HepG2 (cell line): Measurements from ENCODE around the gene GKN1. TPM values are rescaled to one million over a fixed set of nuclear protein-coding genes. Genes with fewer than 3 reads are reported as not detected.

ENCODE experiments used
- ATAC-seq: fragments of 200-7000 bp; cut with Tn5 transposase; 3 replicates; pipeline ENCODE4 v1.9.1; 2020; ENCODE audit warnings: mild to moderate bottlenecking, moderate library complexity
- BruUV-seq: library from RNA; stranded (reverse); fragments of 400-500 nt; replicated peaks from 2 replicates; lab custom pipeline; 2021; lab: Mats Ljungman, UMichigan
- CTCF ChIA-PET: fragments of 300-600 bp; formaldehyde crosslinking; extraction: SDS; loops from one replicate; lab custom pipeline; 2021; ENCODE audit warnings: low total read pairs, inconsistent platforms, low intra/inter-chr PET ratio; lab: Yijun Ruan, JAX
- POLR2A ChIA-PET: fragments of 350-600 bp; sonication (Branson Sonifier 250); formaldehyde crosslinking; loops from one replicate; lab custom pipeline; 2020; ENCODE audit warnings: antibody characterized with exemption, inconsistent platforms; lab: Yijun Ruan, JAX
- DNase-seq: peaks from one replicate; pipeline ENCODE4 v3.0.0-alpha.2; 2015; ENCODE audit warnings: low spot score
- FAIRE-seq: peaks from 3 replicates; lab custom pipeline; 2011; peaks lifted over from hg19 to GRCh38; lab: Jason Lieb, UNC
- H2AFZ ChIP-seq: one replicate; pipeline ENCODE4 v1.6.1; 2011; ENCODE audit warnings: low read length, inconsistent platforms
- H3K27ac ChIP-seq: fragments of 300-600 bp; 3 replicates; pipeline ENCODE4 v1.8.0; 2011; ENCODE audit warnings: mixed run types, mild to moderate bottlenecking, mixed read lengths, low read length, inconsistent platforms; ENCODE audit not compliant: insufficient read depth; ENCODE audit errors: extremely low read length
- H3K27me3 ChIP-seq, 2 experiments: fragments of 200-600 bp in 1 of 2; 2 replicates in 1 of 2; 3 replicates in 1 of 2; pipeline versions ENCODE4 v1.6.0 to v1.8.0; 2011; ENCODE audit warnings: low read length in 2 of 2, mild to moderate bottlenecking in 2 of 2, moderate library complexity in 2 of 2, inconsistent platforms in 1 of 2; ENCODE audit not compliant: insufficient read depth in 2 of 2, control insufficient read depth in 1 of 2
- H3K36me3 ChIP-seq, 2 experiments: fragments of 200-600 bp in 1 of 2; replicated peaks in 1 of 2; 2 replicates in 1 of 2; 3 replicates in 1 of 2; pipeline versions ENCODE4 v1.5.1 to v1.8.0; 2011; ENCODE audit warnings: low read length in 2 of 2, inconsistent platforms in 1 of 2; ENCODE audit not compliant: insufficient read depth in 2 of 2, control insufficient read depth in 1 of 2
- H3K4me1 ChIP-seq: 2 replicates; pipeline ENCODE4 v1.5.1; 2012; ENCODE audit warnings: low read length, inconsistent platforms; ENCODE audit not compliant: insufficient read depth
- H3K4me2 ChIP-seq: 2 replicates; pipeline ENCODE4 v1.6.0; 2011; ENCODE audit warnings: low read depth, low read length, inconsistent platforms
- H3K4me3 ChIP-seq, 3 experiments: fragments of 200-600 bp in 1 of 3; sonication (generic), shearing (Covaris generic) in 1 of 3; replicated peaks in 1 of 3; 2 replicates each; pipeline ENCODE4 v1.5.1; 2011 to 2016; ENCODE audit warnings: low read length in 3 of 3, inconsistent platforms in 2 of 3, low read depth in 2 of 3, mild to moderate bottlenecking in 2 of 3, control low read depth in 1 of 3, mixed read lengths in 1 of 3; ENCODE audit not compliant: insufficient read depth in 1 of 3
- H3K79me2 ChIP-seq: one replicate; pipeline ENCODE4 v1.6.1; 2011; ENCODE audit warnings: low read length, inconsistent platforms; ENCODE audit not compliant: insufficient read depth
- H3K9ac ChIP-seq: 2 replicates; pipeline ENCODE4 v1.6.0; 2011; ENCODE audit warnings: mild to moderate bottlenecking, low read depth, low read length, inconsistent platforms; ENCODE audit not compliant: insufficient read depth
- H3K9me3 ChIP-seq: 2 replicates; pipeline ENCODE4 v1.5.1; 2012; ENCODE audit warnings: mild to moderate bottlenecking, low read length
- H4K20me1 ChIP-seq: 2 replicates; pipeline ENCODE4 v1.6.0; 2011; ENCODE audit warnings: inconsistent platforms, mild to moderate bottlenecking, low read length, moderate library complexity; ENCODE audit not compliant: insufficient read depth
- CREM ChIP-seq, 2 experiments: sonication (generic) in 1 of 2; formaldehyde crosslinking in 1 of 2; IDR thresholded peaks; 2 replicates each; pipeline versions ENCODE4 v1.4.0 to v1.6.1; 2016 to 2020; ENCODE audit warnings: antibody characterized with exemption in 1 of 2, mild to moderate bottlenecking in 1 of 2, missing genetic modification reagents in 1 of 2
- HOXD1 ChIP-seq: sonication (generic); formaldehyde crosslinking; IDR thresholded peaks from 2 replicates; pipeline ENCODE4 v1.5.0; 2020; ENCODE audit warnings: missing genetic modification reagents
- MIXL1 ChIP-seq: IDR thresholded peaks from 2 replicates; pipeline ENCODE4 v1.6.1; 2016
- ZBTB21 ChIP-seq: sonication (generic); formaldehyde crosslinking; IDR thresholded peaks from 2 replicates; pipeline ENCODE4 v1.4.0; 2020; ENCODE audit warnings: missing genetic modification reagents
- ZNF562 ChIP-seq: sonication (generic); formaldehyde crosslinking; IDR thresholded peaks from 2 replicates; pipeline ENCODE4 v1.8.0; 2022; ENCODE audit warnings: missing genetic modification reagents, borderline replicate concordance
- ZNF674 ChIP-seq: sonication (generic); formaldehyde crosslinking; IDR thresholded peaks from 2 replicates; pipeline ENCODE4 v1.5.0; 2020; ENCODE audit warnings: low read depth, mild to moderate bottlenecking, missing genetic modification reagents
- WGBS: methylation state at CpG from one replicate; pipeline ENCODE4 v1.1.6; 2017; ENCODE audit warnings: low lambda C conversion rate; 5-methylcytosine and 5-hydroxymethylcytosine counted together
- in situ Hi-C: cut with HindIII; loops from 2 replicates; pipeline ENCODE4 v1.10.0; 2017; ENCODE audit warnings: low pct_unique_long_range_greater_than_20kb; ENCODE audit not compliant: extremely low pct_ligation_motif_present
- intact Hi-C: fragments of 100-400 bp; cut with micrococcal nuclease; formaldehyde crosslinking; loops from one replicate; pipeline ENCODE4 v1.10.0; 2022; ENCODE audit not compliant: unreplicated experiment
- polyA plus RNA-seq, 8 experiments: library from polyadenylated mRNA; depleted of rRNA in 3 of 8; stranded (reverse) in 7 of 8; unstranded in 1 of 8; fragments of >200 nt; fragmentation: Illumina TruSeq in 4 of 8; extraction: Trizol in 4 of 8; gene quantifications; 2 replicates each; pipeline versions ENCODE4 v1.2.1 to v1.2.3, GENCODE V29; 2011 to 2016; ENCODE audit warnings: low read depth in 4 of 8, missing spikeins in 1 of 8, mixed read lengths in 1 of 8; ENCODE audit not compliant: insufficient read depth in 1 of 8
- total RNA-seq, 5 experiments: library from RNA; depleted of rRNA; stranded (reverse); fragments of >200 nt; fragmentation: Illumina TruSeq; extraction: Trizol; gene quantifications; 2 replicates each; pipeline ENCODE4 v1.2.3, GENCODE V29; 2016; ENCODE audit warnings: low read depth in 1 of 5
- TF ChIP-seq, protein P1 (sequence below): sonication (generic); formaldehyde crosslinking; IDR thresholded peaks from 2 replicates; pipeline ENCODE4 v1.4.0; 2020; ENCODE audit warnings: mild to moderate bottlenecking, missing genetic modification reagents

Gene GKN1
- total and polyA plus RNA-seq, 2 of the 13 experiments (the other 11 are each of a cell fraction or from before 2014, with no cell fraction given) = not detected

DNA sequence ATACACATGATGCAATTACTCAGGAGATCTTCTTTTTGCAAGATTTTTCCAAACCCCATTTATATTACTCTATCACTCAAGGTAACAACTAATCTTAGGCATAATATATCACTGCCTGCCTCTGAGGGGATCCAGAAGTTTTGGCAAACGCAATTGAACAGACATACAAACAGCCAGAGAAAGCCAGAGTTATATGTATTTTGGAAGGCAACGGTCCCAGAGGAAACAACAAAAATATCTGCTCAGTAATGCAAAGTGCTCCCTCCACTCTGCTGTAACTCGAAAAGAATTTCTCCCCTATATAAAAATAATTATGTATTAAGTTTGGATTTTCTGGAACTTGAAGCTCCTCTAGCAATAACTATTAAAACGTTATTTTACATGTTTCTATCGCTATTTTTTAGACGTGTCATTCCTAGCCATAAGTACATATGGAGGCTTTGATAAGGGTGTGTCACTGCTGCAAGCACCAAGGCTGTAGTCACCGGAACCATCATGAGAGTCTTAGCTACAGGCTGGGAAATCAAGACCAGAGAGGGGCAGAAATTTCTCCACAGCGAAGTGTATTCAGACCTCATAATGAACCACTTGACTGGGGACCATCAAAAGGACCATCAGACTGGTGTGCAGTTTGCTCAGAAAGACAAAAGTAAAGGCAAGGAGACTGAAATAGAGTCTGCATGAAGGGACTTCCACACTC is 3.7 kb upstream of the GKN1 start:
- in situ Hi-C loops (no loop called here), intact Hi-C loops (no loop called here)
- Histone ChIP-seq H3K4me1 (no peaks in the 10 kb centered on the region), H4K20me1 (no peaks in the 10 kb centered on the region), H3K27ac (no peak overlapping the region), H3K27me3 (peaks cover 0 to 45% of the 10 kb centered on the region in 2 experiments; a peak in 4 of 5 replicates), H3K79me2 (no peaks in the 10 kb centered on the region), H3K4me3 (no peak overlapping the region), H3K9me3 (no peaks in the 10 kb centered on the region), H3K9ac (no peak overlapping the region), H3K4me2 (no peak overlapping the region), H3K36me3 (no peaks in the 10 kb centered on the region), H2AFZ (no peak overlapping the region)
- WGBS = 14% methylated on average over 8 of the region's 8 CpGs
- ATAC-seq (no peak), FAIRE-seq (no peak), DNase-seq (no peak)
- no TSS peak for BruUV-seq
- ChIA-PET CTCF (no interaction called here), POLR2A (no interaction called here)
- TF ChIP-seq MIXL1 (CRISPR knock-in tag) (no peak), HOXD1 (CRISPR knock-in tag) (no peak), ZBTB21 (no peak), CREM (IDR thresholded peaks at IDR 0.05) (no peak), CREM (CRISPR knock-in tag; IDR thresholded peaks at IDR 0.05) (no peak), ZNF674 (no peak), ZNF562 (CRISPR knock-in tag) (no peak)
- TF ChIP-seq, protein P1, sequence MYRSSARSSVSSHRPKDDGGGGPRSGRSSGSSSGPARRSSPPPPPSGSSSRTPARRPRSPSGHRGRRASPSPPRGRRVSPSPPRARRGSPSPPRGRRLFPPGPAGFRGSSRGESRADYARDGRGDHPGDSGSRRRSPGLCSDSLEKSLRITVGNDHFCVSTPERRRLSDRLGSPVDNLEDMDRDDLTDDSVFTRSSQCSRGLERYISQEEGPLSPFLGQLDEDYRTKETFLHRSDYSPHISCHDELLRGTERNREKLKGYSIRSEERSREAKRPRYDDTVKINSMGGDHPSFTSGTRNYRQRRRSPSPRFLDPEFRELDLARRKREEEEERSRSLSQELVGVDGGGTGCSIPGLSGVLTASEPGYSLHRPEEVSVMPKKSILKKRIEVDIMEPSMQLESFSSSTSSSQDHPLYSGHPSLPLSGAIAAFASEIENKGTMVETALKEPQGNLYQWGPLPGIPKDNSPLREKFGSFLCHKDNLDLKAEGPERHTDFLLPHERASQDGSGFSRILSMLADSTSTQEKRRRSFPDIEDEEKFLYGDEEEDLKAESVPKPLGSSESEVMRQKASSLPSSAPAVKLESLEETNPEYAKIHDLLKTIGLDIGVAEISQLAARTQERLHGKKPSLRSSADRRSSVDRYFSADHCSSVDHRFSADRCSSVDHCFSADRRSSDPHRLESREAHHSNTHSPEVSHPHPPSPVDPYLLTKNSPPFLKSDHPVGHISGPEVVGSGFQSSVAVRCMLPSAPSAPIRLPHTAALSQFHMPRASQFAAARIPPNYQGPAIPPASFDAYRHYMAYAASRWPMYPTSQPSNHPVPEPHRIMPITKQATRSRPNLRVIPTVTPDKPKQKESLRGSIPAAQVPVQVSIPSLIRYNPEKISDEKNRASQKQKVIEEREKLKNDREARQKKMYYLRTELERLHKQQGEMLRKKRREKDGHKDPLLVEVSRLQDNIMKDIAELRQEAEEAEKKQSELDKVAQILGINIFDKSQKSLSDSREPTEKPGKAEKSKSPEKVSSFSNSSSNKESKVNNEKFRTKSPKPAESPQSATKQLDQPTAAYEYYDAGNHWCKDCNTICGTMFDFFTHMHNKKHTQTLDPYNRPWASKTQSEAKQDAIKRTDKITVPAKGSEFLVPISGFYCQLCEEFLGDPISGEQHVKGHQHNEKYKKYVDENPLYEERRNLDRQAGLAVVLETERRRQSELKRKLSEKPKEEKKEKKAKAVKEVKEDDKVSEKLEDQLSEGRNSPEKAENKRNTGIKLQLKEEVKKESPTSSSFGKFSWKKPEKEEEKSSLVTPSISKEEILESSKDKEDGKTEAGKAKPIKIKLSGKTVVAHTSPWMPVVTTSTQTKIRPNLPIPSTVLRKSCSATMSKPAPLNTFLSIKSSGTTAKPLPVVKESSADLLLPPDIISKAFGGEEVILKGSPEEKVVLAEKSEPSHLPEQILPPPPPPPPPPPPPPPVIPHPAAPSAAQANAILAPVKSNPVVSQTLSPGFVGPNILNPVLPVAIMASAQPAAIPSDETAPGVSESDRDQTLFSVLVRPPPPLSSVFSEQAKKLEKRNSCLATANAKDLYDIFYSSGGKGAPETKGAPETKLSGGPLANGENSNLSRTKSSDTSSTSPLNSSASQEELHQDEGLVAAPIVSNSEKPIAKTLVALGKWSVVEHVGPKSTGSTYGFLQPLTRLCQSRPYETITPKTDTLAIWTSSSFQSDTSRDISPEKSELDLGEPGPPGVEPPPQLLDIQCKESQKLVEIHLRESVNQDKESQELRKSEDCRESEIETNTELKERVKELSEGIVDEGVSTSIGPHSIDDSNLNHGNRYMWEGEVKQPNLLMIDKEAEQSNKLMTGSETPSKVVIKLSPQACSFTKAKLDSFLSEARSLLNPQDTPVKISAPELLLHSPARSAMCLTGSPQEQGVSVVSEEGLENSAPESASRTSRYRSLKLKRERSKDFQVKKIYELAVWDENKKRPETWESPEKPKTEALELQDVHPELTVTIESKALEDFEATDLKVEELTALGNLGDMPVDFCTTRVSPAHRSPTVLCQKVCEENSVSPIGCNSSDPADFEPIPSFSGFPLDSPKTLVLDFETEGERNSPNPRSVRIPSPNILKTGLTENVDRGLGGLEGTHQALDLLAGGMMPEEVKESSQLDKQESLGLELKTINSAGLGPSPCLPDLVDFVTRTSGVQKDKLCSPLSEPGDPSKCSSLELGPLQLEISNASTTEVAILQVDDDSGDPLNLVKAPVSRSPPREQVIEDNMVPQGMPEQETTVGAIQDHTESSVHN (CRISPR knock-in tag) = no peak
